HepG2 (cell line): Measurements from ENCODE around the gene KIAA2012. TPM values are rescaled to one million over a fixed set of nuclear protein-coding genes. Genes with fewer than 3 reads are reported as not detected.

Source experiments
- ATAC-seq: fragments of 200-7000 bp; cut with Tn5 transposase; 3 replicates; pipeline ENCODE4 v1.9.1; 2020; ENCODE audit warnings: mild to moderate bottlenecking, moderate library complexity
- BruUV-seq: library from RNA; stranded (reverse); fragments of 400-500 nt; replicated peaks from 2 replicates; lab custom pipeline; 2021; lab: Mats Ljungman, UMichigan
- CTCF ChIA-PET: fragments of 300-600 bp; formaldehyde crosslinking; extraction: SDS; loops from one replicate; lab custom pipeline; 2021; ENCODE audit warnings: low total read pairs, inconsistent platforms, low intra/inter-chr PET ratio; lab: Yijun Ruan, JAX
- POLR2A ChIA-PET: fragments of 350-600 bp; sonication (Branson Sonifier 250); formaldehyde crosslinking; loops from one replicate; lab custom pipeline; 2020; ENCODE audit warnings: antibody characterized with exemption, inconsistent platforms; lab: Yijun Ruan, JAX
- DNase-seq: peaks from one replicate; pipeline ENCODE4 v3.0.0-alpha.2; 2015; ENCODE audit warnings: low spot score
- FAIRE-seq: peaks from 3 replicates; lab custom pipeline; 2011; peaks lifted over from hg19 to GRCh38; lab: Jason Lieb, UNC
- H2AFZ ChIP-seq: one replicate; pipeline ENCODE4 v1.6.1; 2011; ENCODE audit warnings: low read length, inconsistent platforms
- H3K27ac ChIP-seq: fragments of 300-600 bp; 3 replicates; pipeline ENCODE4 v1.8.0; 2011; ENCODE audit warnings: mixed run types, mild to moderate bottlenecking, mixed read lengths, low read length, inconsistent platforms; ENCODE audit not compliant: insufficient read depth; ENCODE audit errors: extremely low read length
- H3K27me3 ChIP-seq, 2 experiments: fragments of 200-600 bp in 1 of 2; 2 replicates in 1 of 2; 3 replicates in 1 of 2; pipeline versions ENCODE4 v1.6.0 to v1.8.0; 2011; ENCODE audit warnings: low read length in 2 of 2, mild to moderate bottlenecking in 2 of 2, moderate library complexity in 2 of 2, inconsistent platforms in 1 of 2; ENCODE audit not compliant: insufficient read depth in 2 of 2, control insufficient read depth in 1 of 2
- H3K36me3 ChIP-seq, 2 experiments: fragments of 200-600 bp in 1 of 2; replicated peaks in 1 of 2; 2 replicates in 1 of 2; 3 replicates in 1 of 2; pipeline versions ENCODE4 v1.5.1 to v1.8.0; 2011; ENCODE audit warnings: low read length in 2 of 2, inconsistent platforms in 1 of 2; ENCODE audit not compliant: insufficient read depth in 2 of 2, control insufficient read depth in 1 of 2
- H3K4me1 ChIP-seq: 2 replicates; pipeline ENCODE4 v1.5.1; 2012; ENCODE audit warnings: low read length, inconsistent platforms; ENCODE audit not compliant: insufficient read depth
- H3K4me2 ChIP-seq: 2 replicates; pipeline ENCODE4 v1.6.0; 2011; ENCODE audit warnings: low read depth, low read length, inconsistent platforms
- H3K4me3 ChIP-seq, 3 experiments: fragments of 200-600 bp in 1 of 3; sonication (generic), shearing (Covaris generic) in 1 of 3; replicated peaks in 1 of 3; 2 replicates each; pipeline ENCODE4 v1.5.1; 2011 to 2016; ENCODE audit warnings: low read length in 3 of 3, inconsistent platforms in 2 of 3, low read depth in 2 of 3, mild to moderate bottlenecking in 2 of 3, control low read depth in 1 of 3, mixed read lengths in 1 of 3; ENCODE audit not compliant: insufficient read depth in 1 of 3
- H3K79me2 ChIP-seq: one replicate; pipeline ENCODE4 v1.6.1; 2011; ENCODE audit warnings: low read length, inconsistent platforms; ENCODE audit not compliant: insufficient read depth
- H3K9ac ChIP-seq: 2 replicates; pipeline ENCODE4 v1.6.0; 2011; ENCODE audit warnings: mild to moderate bottlenecking, low read depth, low read length, inconsistent platforms; ENCODE audit not compliant: insufficient read depth
- H3K9me3 ChIP-seq: 2 replicates; pipeline ENCODE4 v1.5.1; 2012; ENCODE audit warnings: mild to moderate bottlenecking, low read length
- H4K20me1 ChIP-seq: 2 replicates; pipeline ENCODE4 v1.6.0; 2011; ENCODE audit warnings: inconsistent platforms, mild to moderate bottlenecking, low read length, moderate library complexity; ENCODE audit not compliant: insufficient read depth
- BORCS8-MEF2B ChIP-seq: sonication (generic); formaldehyde crosslinking; IDR thresholded peaks from 2 replicates; pipeline ENCODE4 v1.8.0; 2022; ENCODE audit warnings: mild to moderate bottlenecking, missing genetic modification reagents
- KDM6A ChIP-seq: IDR thresholded peaks from 2 replicates; pipeline ENCODE4 v1.6.1; 2016; ENCODE audit warnings: low read depth
- NONO ChIP-seq, 2 experiments: fragments of 450-650 bp in 1 of 2; sonication (generic) in 1 of 2; formaldehyde crosslinking in 1 of 2; IDR thresholded peaks in 1 of 2; conservative IDR thresholded peaks in 1 of 2; 2 replicates each; pipeline versions ENCODE4 v1.6.1 to v1.8.0; 2017 to 2022; ENCODE audit warnings: mild to moderate bottlenecking in 1 of 2, missing genetic modification reagents in 1 of 2, moderate library complexity in 1 of 2
- XRCC5 ChIP-seq: fragments of 200-400 bp; formaldehyde crosslinking; optimal IDR thresholded peaks from 2 replicates; pipeline ENCODE3; 2017; ENCODE audit warnings: mild to moderate bottlenecking, low read length
- ZBTB20 ChIP-seq: sonication (generic); formaldehyde crosslinking; IDR thresholded peaks from 2 replicates; pipeline ENCODE4 v1.8.1; 2023; ENCODE audit warnings: missing genetic modification reagents, low read depth, mild to moderate bottlenecking, borderline replicate concordance
- ZKSCAN1 ChIP-seq: fragments of 150-350 bp; IDR thresholded peaks from 2 replicates; pipeline ENCODE4 v1.6.1; 2014; ENCODE audit warnings: low read length
- WGBS: methylation state at CpG from one replicate; pipeline ENCODE4 v1.1.6; 2017; ENCODE audit warnings: low lambda C conversion rate; 5-methylcytosine and 5-hydroxymethylcytosine counted together
- in situ Hi-C: cut with HindIII; loops from 2 replicates; pipeline ENCODE4 v1.10.0; 2017; ENCODE audit warnings: low pct_unique_long_range_greater_than_20kb; ENCODE audit not compliant: extremely low pct_ligation_motif_present
- intact Hi-C: fragments of 100-400 bp; cut with micrococcal nuclease; formaldehyde crosslinking; loops from one replicate; pipeline ENCODE4 v1.10.0; 2022; ENCODE audit not compliant: unreplicated experiment
- polyA plus RNA-seq, 8 experiments: library from polyadenylated mRNA; depleted of rRNA in 3 of 8; stranded (reverse) in 7 of 8; unstranded in 1 of 8; fragments of >200 nt; fragmentation: Illumina TruSeq in 4 of 8; extraction: Trizol in 4 of 8; gene quantifications; 2 replicates each; pipeline versions ENCODE4 v1.2.1 to v1.2.3, GENCODE V29; 2011 to 2016; ENCODE audit warnings: low read depth in 4 of 8, missing spikeins in 1 of 8, mixed read lengths in 1 of 8; ENCODE audit not compliant: insufficient read depth in 1 of 8
- total RNA-seq, 5 experiments: library from RNA; depleted of rRNA; stranded (reverse); fragments of >200 nt; fragmentation: Illumina TruSeq; extraction: Trizol; gene quantifications; 2 replicates each; pipeline ENCODE4 v1.2.3, GENCODE V29; 2016; ENCODE audit warnings: low read depth in 1 of 5
- TF ChIP-seq, protein P1 (sequence below): sonication (generic); formaldehyde crosslinking; IDR thresholded peaks from 2 replicates; pipeline ENCODE4 v1.4.0; 2020; ENCODE audit warnings: missing genetic modification reagents

Gene KIAA2012
- total and polyA plus RNA-seq, 2 of the 13 experiments (the other 11 are each of a cell fraction or from before 2014, with no cell fraction given), result not detected

DNA sequence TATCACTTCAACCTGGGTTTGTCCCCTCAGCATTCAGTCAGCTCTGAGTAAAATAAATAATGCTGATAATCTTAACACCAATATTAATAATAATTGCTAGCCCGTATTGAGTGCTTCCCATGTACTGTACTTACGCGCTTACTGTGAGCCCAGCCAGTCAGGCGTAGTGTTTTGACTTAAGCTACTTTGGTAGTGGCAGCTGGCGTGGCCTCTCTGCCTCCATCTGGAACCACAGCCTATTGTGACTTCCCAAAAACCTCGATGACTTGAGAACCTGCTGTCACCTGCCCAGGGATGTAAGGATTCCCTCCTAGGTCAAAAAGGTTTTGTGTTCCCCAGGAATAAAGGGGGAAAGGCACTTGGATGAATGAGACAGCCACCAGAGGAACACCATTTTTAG, 112.1 kb downstream of the KIAA2012 start:
- Histone ChIP-seq H3K4me2 (no peak overlapping the region), H2AFZ (no peak overlapping the region), H3K4me1 (peaks cover 42% of the 10 kb centered on the region), H3K36me3 (no peaks in the 10 kb centered on the region), H3K4me3 (no peak overlapping the region), H4K20me1 (no peaks in the 10 kb centered on the region), H3K9me3 (no peaks in the 10 kb centered on the region), H3K79me2 (no peaks in the 10 kb centered on the region), H3K27ac (no peak overlapping the region), H3K9ac (no peak overlapping the region), H3K27me3 (no peaks in the 10 kb centered on the region)
- BruUV-seq, result no TSS peak
- ChIA-PET CTCF (no interaction called here), POLR2A (no interaction called here)
- FAIRE-seq (no peak), ATAC-seq (no peak), DNase-seq (no peak)
- TF ChIP-seq NONO (IDR thresholded peaks at IDR 0.05) (no peak), NONO (CRISPR knock-in tag; conservative IDR thresholded peaks at IDR 0.05) (no peak), KDM6A (no peak), ZKSCAN1 (no peak), ZBTB20 (CRISPR knock-in tag) (no peak), BORCS8-MEF2B (CRISPR knock-in tag) (no peak), XRCC5 (no peak)
- TF ChIP-seq, protein P1, sequence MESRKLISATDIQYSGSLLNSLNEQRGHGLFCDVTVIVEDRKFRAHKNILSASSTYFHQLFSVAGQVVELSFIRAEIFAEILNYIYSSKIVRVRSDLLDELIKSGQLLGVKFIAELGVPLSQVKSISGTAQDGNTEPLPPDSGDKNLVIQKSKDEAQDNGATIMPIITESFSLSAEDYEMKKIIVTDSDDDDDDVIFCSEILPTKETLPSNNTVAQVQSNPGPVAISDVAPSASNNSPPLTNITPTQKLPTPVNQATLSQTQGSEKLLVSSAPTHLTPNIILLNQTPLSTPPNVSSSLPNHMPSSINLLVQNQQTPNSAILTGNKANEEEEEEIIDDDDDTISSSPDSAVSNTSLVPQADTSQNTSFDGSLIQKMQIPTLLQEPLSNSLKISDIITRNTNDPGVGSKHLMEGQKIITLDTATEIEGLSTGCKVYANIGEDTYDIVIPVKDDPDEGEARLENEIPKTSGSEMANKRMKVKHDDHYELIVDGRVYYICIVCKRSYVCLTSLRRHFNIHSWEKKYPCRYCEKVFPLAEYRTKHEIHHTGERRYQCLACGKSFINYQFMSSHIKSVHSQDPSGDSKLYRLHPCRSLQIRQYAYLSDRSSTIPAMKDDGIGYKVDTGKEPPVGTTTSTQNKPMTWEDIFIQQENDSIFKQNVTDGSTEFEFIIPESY (CRISPR knock-in tag), result no peak
- intact Hi-C loops (no loop called here), in situ Hi-C loops (loop anchor here (10.0 kb wide), 1 partner anchor 390 kb away; no protein-coding TSS in a partner anchor)
- 67% methylated on average over 6 of the region's 6 CpGs for WGBS
